ENCODE data around the gene SKIC2.

- TF ChIP-seq CTCF (IDR thresholded peaks at IDR 0.05; ENCODE audit: insufficient read depth, low read length, poor library complexity, severe bottlenecking) = no peak
- TF ChIP-seq EZH2phosphoT487 (conservative IDR thresholded peaks at IDR 0.05; ENCODE audit: low read length) = no peak
Measured at GRCh38 chr6:31954511-31954910, 4.5 kb upstream of the SKIC2 start.

Measured in SU-DHL-6 (cell line).